Measurements from ENCODE around the gene CD300LB. TPM values are rescaled to one million over a fixed set of nuclear protein-coding genes. Genes with fewer than 3 reads are reported as not detected.

The CD300LB gene
- total RNA-seq, 1 experiment from 2014 or later, result not detected

- in situ Hi-C loops (cut with HindIII; ENCODE audit: low pct_unique_long_range_greater_than_20kb, low sequenced_read_pairs), result no loop called here
- no peak for DNase-seq (ENCODE audit: low read depth, low spot score)
Measured at GRCh38 chr17:74555427-74555940, 24.2 kb upstream of the CD300LB start.

GRCh38 chr17:74554909-74555308 is 23.6 kb upstream of the CD300LB start:
- in situ Hi-C loops (cut with HindIII; ENCODE audit: low pct_unique_long_range_greater_than_20kb, low sequenced_read_pairs), result no loop called here
- DNase-seq (ENCODE audit: low read depth, low spot score), result no peak

- no peak for DNase-seq (ENCODE audit: low read depth, low spot score)
- in situ Hi-C loops (cut with HindIII; ENCODE audit: low pct_unique_long_range_greater_than_20kb, low sequenced_read_pairs), result no loop called here
Measured at GRCh38 chr17:74552037-74552436, 20.8 kb upstream of the CD300LB start.

GRCh38 chr17:74550602-74551001 is 19.3 kb upstream of the CD300LB start:
- DNase-seq (ENCODE audit: low read depth, low spot score), result no peak

GRCh38 chr17:74549343-74549742 is 18.1 kb upstream of the CD300LB start:
- no peak for DNase-seq (ENCODE audit: low read depth, low spot score)
- in situ Hi-C loops (cut with HindIII; ENCODE audit: low pct_unique_long_range_greater_than_20kb, low sequenced_read_pairs), result no loop called here

More at GRCh38 chr17:74550602-74551001, 19.3 kb upstream of the CD300LB start:
- in situ Hi-C loops (cut with HindIII; ENCODE audit: low pct_unique_long_range_greater_than_20kb, low sequenced_read_pairs), result no loop called here

GRCh38 chr17:74547736-74548135 is 16.5 kb upstream of the CD300LB start:
- in situ Hi-C loops (cut with HindIII; ENCODE audit: low pct_unique_long_range_greater_than_20kb, low sequenced_read_pairs), result no loop called here
- DNase-seq (ENCODE audit: low read depth, low spot score), result no peak

- in situ Hi-C loops (cut with HindIII; ENCODE audit: low pct_unique_long_range_greater_than_20kb, low sequenced_read_pairs), result no loop called here
- DNase-seq (ENCODE audit: low read depth, low spot score), result no peak
Measured at GRCh38 chr17:74547264-74547663, 16.0 kb upstream of the CD300LB start.

- in situ Hi-C loops (cut with HindIII; ENCODE audit: low pct_unique_long_range_greater_than_20kb, low sequenced_read_pairs), result no loop called here
Measured at GRCh38 chr17:74546586-74546985, 15.3 kb upstream of the CD300LB start.

GRCh38 chr17:74545843-74546230 is 14.6 kb upstream of the CD300LB start, which contains the start of gene CD300C:
CD300C (minus strand) TSS chr17:74546115; CDS start chr17:74545782, 333 bp downstream.
- DNase-seq (ENCODE audit: low read depth, low spot score), result no peak
- in situ Hi-C loops (cut with HindIII; ENCODE audit: low pct_unique_long_range_greater_than_20kb, low sequenced_read_pairs), result no loop called here

More at GRCh38 chr17:74546586-74546985, 15.3 kb upstream of the CD300LB start:
- no peak for DNase-seq (ENCODE audit: low read depth, low spot score)

GRCh38 chr17:74544991-74545842 is 13.9 kb upstream of the CD300LB start:
- in situ Hi-C loops (cut with HindIII; ENCODE audit: low pct_unique_long_range_greater_than_20kb, low sequenced_read_pairs), result no loop called here
- no peak for DNase-seq (ENCODE audit: low read depth, low spot score)

GRCh38 chr17:74543891-74544760 is 12.9 kb upstream of the CD300LB start:
- no peak for DNase-seq (ENCODE audit: low read depth, low spot score)
- in situ Hi-C loops (cut with HindIII; ENCODE audit: low pct_unique_long_range_greater_than_20kb, low sequenced_read_pairs), result no loop called here

GRCh38 chr17:74543406-74543805 is 12.1 kb upstream of the CD300LB start:
- in situ Hi-C loops (cut with HindIII; ENCODE audit: low pct_unique_long_range_greater_than_20kb, low sequenced_read_pairs), result no loop called here

GRCh38 chr17:74542727-74543383 is 11.6 kb upstream of the CD300LB start:
- in situ Hi-C loops (cut with HindIII; ENCODE audit: low pct_unique_long_range_greater_than_20kb, low sequenced_read_pairs), result no loop called here
- no peak for DNase-seq (ENCODE audit: low read depth, low spot score)

More at GRCh38 chr17:74543406-74543805, 12.1 kb upstream of the CD300LB start:
- no peak for DNase-seq (ENCODE audit: low read depth, low spot score)

- DNase-seq (ENCODE audit: low read depth, low spot score), result no peak
- in situ Hi-C loops (cut with HindIII; ENCODE audit: low pct_unique_long_range_greater_than_20kb, low sequenced_read_pairs), result no loop called here
Measured at GRCh38 chr17:74542166-74542565, 10.9 kb upstream of the CD300LB start.

- in situ Hi-C loops (cut with HindIII; ENCODE audit: low pct_unique_long_range_greater_than_20kb, low sequenced_read_pairs), result no loop called here
- DNase-seq (ENCODE audit: low read depth, low spot score), result no peak
Measured at GRCh38 chr17:74541176-74542111, 10.2 kb upstream of the CD300LB start.

GRCh38 chr17:74539281-74539820 is 8.1 kb upstream of the CD300LB start:
- in situ Hi-C loops (cut with HindIII; ENCODE audit: low pct_unique_long_range_greater_than_20kb, low sequenced_read_pairs), result no loop called here
- no peak for DNase-seq (ENCODE audit: low read depth, low spot score)

Measured in SK-MEL-5 (cell line).